Measurements from ENCODE around the gene MAP4K4.

MAP4K4 gene

DNA sequence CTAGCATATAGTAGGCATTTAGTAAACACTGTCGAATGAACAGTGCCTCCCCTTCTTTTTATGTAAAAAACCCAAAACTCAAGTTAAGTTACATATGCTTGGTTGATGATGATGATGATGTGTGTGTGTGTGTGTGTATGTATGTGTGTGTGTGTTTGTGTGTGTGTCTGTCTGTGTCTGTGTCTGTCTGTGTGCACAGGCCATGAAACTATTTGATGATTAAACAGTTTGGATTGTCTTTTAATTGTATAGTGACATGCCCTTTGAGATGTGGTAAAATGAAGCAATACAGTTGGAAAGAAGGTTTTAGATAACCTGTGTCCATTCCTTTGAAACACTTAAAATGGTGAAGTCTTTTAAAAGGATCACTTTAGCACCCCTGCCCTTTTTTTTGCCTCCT is 105.6 kb downstream of the MAP4K4 start:
- TF ChIP-seq, protein P1, sequence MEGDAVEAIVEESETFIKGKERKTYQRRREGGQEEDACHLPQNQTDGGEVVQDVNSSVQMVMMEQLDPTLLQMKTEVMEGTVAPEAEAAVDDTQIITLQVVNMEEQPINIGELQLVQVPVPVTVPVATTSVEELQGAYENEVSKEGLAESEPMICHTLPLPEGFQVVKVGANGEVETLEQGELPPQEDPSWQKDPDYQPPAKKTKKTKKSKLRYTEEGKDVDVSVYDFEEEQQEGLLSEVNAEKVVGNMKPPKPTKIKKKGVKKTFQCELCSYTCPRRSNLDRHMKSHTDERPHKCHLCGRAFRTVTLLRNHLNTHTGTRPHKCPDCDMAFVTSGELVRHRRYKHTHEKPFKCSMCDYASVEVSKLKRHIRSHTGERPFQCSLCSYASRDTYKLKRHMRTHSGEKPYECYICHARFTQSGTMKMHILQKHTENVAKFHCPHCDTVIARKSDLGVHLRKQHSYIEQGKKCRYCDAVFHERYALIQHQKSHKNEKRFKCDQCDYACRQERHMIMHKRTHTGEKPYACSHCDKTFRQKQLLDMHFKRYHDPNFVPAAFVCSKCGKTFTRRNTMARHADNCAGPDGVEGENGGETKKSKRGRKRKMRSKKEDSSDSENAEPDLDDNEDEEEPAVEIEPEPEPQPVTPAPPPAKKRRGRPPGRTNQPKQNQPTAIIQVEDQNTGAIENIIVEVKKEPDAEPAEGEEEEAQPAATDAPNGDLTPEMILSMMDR (IDR thresholded peaks at IDR 0.05; ENCODE audit: low read depth, low read length) = no peak
- DNase-seq (ENCODE audit: extremely low read depth, low read depth) = no peak

DNA sequence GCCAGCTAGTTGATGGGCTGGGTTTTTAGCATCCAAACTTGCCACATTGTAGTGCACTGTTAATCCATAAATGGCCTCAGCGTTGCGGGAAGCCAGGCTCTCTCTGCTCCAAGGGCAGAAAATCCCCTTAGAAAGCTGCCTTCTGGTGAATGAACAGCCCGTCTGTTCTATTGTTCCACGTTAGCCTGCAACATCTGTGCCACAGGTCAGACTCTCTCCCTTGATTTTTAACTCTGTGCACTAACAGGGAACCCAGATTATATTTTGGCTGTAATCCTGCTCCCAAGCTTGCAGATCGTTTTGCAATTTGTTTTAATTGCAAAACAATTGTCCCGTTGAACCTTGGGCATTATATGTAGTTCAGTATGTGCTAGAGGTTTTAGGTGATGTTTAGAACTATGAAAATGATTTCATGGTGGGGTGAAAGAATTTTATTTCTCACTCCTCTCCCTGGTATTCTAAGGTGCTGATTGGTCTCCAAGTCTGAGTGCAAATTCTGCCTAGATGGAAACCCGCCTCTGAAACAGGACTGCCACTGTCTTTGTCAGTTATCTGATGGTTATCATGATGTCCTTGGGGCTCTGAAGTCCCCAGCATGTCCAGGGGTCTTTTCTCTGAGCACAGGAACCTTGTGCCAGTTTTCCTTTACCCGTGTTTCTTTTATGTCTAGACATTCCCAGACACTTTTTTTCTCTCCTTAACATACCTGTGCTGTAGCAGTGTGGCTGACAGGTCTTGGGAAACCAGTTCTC is 106.6 kb downstream of the MAP4K4 start:
- TF ChIP-seq, protein P1 (IDR thresholded peaks at IDR 0.05; ENCODE audit: low read depth, low read length) = no peak
- no peak for DNase-seq (ENCODE audit: extremely low read depth, low read depth)

DNA sequence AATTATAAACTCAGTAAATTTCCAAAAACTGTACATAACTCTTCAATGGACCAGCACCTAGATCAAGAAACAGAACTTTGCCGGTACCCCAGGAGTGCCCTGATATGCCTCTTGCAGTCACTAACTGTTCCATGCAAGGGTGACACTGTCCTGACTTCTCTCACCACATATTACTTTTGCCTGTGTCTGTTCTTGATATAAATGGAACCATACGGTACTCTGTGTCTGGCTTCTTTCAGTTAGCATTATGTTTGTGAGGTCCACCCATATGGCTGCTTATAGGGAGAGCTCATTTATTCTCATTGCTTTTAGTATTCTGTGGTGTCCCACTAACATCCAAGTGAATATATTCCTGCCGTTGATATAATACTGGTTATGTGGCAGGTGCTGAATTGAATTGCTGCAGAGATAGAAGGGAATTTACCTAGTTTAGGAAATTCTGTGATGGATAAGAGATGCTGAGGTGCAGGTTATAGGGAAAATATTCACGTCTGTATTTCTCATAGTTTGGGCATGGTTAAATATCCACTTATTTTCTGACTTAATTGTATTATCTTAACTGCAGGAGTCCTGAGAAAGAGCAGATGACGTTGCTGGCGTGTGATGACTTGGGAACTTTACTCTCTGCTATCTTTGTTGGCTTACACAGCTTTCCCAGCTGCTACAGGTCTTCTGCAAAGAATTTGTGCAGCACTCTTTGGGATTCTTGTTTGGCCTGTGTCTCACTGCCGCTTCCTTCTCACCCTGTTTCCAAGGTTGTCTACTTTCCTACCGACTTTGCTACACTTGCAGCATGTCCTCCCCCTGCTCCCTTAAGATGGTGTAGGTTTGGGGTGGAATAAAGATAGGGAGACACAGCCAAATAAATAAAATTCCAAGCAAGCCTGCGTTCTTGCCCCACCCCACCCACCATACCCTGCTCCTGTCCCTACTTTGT is 107.9 kb downstream of the MAP4K4 start:
- TF ChIP-seq, protein P1 (IDR thresholded peaks at IDR 0.05; ENCODE audit: low read depth, low read length) = no peak
- DNase-seq (ENCODE audit: extremely low read depth, low read depth) = no peak

DNA sequence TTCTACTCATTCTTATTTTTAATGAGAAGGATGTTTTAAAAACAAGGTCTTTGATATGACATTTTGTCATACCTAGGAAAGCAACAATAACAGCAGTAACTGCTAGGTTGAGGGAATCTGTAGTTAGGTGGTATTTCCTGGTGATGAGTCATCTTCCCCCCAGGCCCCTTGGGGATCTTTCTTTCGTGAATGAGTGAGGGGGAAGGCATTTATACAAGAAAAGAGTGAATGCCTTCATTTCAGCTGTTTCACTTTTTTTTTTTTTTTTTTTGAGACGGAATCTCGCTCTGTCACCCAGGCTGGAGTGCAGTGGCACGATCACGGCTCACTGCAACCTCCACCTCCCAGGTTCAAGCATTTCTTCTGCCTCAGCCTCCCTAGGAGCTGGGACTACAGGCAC is 108.6 kb downstream of the MAP4K4 start:
- TF ChIP-seq, protein P1 (IDR thresholded peaks at IDR 0.05; ENCODE audit: low read depth, low read length) = no peak

DNA sequence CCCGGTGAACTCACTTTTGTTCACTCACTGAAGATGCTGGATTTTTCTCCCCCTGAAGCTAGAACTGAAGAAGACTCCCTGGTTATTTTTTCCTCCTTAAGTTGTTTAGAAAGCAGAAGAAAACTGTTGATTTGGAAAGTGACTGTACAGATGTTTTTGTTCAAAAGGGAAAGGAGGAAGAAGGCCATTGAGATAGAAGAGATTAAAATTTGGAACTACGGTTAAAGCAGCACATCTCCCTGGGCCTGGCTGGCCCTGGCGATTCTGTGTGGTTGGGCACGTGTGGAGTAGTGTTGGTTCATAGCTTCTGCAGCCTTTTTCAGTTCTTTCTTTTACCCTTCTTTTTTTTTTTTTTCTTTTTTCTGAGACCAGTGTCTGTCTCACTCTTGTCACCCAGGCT is 109.2 kb downstream of the MAP4K4 start:
- no peak for DNase-seq (ENCODE audit: extremely low read depth, low read depth)
- TF ChIP-seq, protein P1 (IDR thresholded peaks at IDR 0.05; ENCODE audit: low read depth, low read length) = no peak

More for the DNA sequence above, 108.6 kb downstream of the MAP4K4 start:
- DNase-seq (ENCODE audit: extremely low read depth, low read depth) = no peak

DNA sequence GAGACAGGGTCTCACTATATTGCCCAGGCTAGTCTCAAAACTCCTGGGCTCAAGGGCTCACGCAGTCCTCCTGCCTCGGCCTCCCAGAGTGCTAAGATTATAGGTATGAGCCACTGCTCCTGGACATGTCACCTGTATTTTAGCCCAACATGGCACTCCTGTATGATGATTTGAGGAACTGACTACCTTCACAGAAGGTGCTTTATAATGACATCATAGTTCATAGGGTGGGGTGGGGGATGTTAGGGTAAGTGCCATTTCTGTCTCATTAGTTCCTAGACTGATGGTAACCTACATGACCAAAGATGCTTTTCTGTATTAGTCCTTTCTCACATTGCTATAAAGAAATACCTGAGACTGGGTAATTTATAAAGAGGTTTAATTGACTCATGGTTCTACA is 109.7 kb downstream of the MAP4K4 start:
- TF ChIP-seq, protein P1 (IDR thresholded peaks at IDR 0.05; ENCODE audit: low read depth, low read length) = no peak
- no peak for DNase-seq (ENCODE audit: extremely low read depth, low read depth)

Measured in AG09319 (cell line).